Measurements from ENCODE around the gene LUC7L3.
"Not testable (repeated sequence)": the region's sequence is repeated elsewhere in the genome, so short reads cannot be mapped to it uniquely, and the experiment has no call there.

Gene LUC7L3

GRCh38 chr17:50719144-50719923, at the start of gene LUC7L3:
Gene LUC7L3, plus strand, starts transcription at chr17:50719603. Its CDS starts 130 bp downstream, at chr17:50719733.
- Histone ChIP-seq H3K4me3 (peak within 1 kb of the TSS; percentile 84 to 99 (median 94)), H3K27ac (peak within 1 kb of the TSS; percentile 84 to 99 (median 96))

- no peak overlapping the region for H3K4me3 ChIP-seq
- peak overlapping the region in 11 of 21 experiments; percentile 11 to 77 (median 41) for H3K27ac ChIP-seq
These were observed 47.3 kb upstream of the LUC7L3 start for GRCh38 chr17:50672071-50672470.

- Histone ChIP-seq H3K4me3 (no peak overlapping the region), H3K27ac (peak overlapping the region in 14 of 21 experiments; percentile 11 to 77 (median 36))
These were observed 46.4 kb upstream of the LUC7L3 start for GRCh38 chr17:50672831-50673551.

GRCh38 chr17:50675190-50675589, 44.2 kb upstream of the LUC7L3 start:
- no peak overlapping the region for H3K27ac ChIP-seq
- H3K4me3 ChIP-seq = no peak overlapping the region

- no peak overlapping the region for H3K4me3 ChIP-seq
- no peak overlapping the region for H3K27ac ChIP-seq
These were observed 43.8 kb upstream of the LUC7L3 start for GRCh38 chr17:50675627-50676026.

- Histone ChIP-seq H3K4me3 (no peak overlapping the region), H3K27ac (no peak overlapping the region)
These were observed 43.1 kb upstream of the LUC7L3 start for GRCh38 chr17:50676065-50676975.

- H3K4me3 ChIP-seq = no peak overlapping the region
These were observed 41.5 kb upstream of the LUC7L3 start for GRCh38 chr17:50677851-50678375.

GRCh38 chr17:50679008-50679544, 40.3 kb upstream of the LUC7L3 start:
- Histone ChIP-seq H3K27ac (no peak overlapping the region), H3K4me3 (no peak overlapping the region)

More at GRCh38 chr17:50677851-50678375, 41.5 kb upstream of the LUC7L3 start:
- no peak overlapping the region for H3K27ac ChIP-seq

- H3K27ac ChIP-seq = no peak overlapping the region
- H3K4me3 ChIP-seq = no peak overlapping the region
These were observed 39.3 kb upstream of the LUC7L3 start for GRCh38 chr17:50680126-50680525.

GRCh38 chr17:50680543-50681262, 38.7 kb upstream of the LUC7L3 start:
- not testable (repeated sequence) for H3K4me3 ChIP-seq
- H3K27ac ChIP-seq = peak overlapping the region in 4 of 21 experiments; percentile 12 to 40 (median 30)

- Histone ChIP-seq H3K4me3 (no peak overlapping the region), H3K27ac (peak overlapping the region in 4 of 21 experiments; percentile 12 to 40 (median 30))
These were observed 37.9 kb upstream of the LUC7L3 start for GRCh38 chr17:50681263-50682200.

- Histone ChIP-seq H3K4me3 (no peak overlapping the region), H3K27ac (no peak overlapping the region)
These were observed 37.0 kb upstream of the LUC7L3 start for GRCh38 chr17:50682441-50682840.

- Histone ChIP-seq H3K27ac (no peak overlapping the region), H3K4me3 (no peak overlapping the region)
These were observed 36.5 kb upstream of the LUC7L3 start for GRCh38 chr17:50682938-50683337.

GRCh38 chr17:50683434-50684287, 35.7 kb upstream of the LUC7L3 start:
- Histone ChIP-seq H3K27ac (no peak overlapping the region), H3K4me3 (no peak overlapping the region)

- no peak overlapping the region for H3K4me3 ChIP-seq
- no peak overlapping the region for H3K27ac ChIP-seq
These were observed 35.2 kb upstream of the LUC7L3 start for GRCh38 chr17:50684288-50684611.

- Histone ChIP-seq H3K27ac (no peak overlapping the region), H3K4me3 (no peak overlapping the region)
These were observed 34.6 kb upstream of the LUC7L3 start for GRCh38 chr17:50684612-50685333.
